HepG2 (cell line): ENCODE results near the gene NT5C3B. TPM values are rescaled to one million over a fixed set of nuclear protein-coding genes. Genes with fewer than 3 reads are reported as not detected.

Experiments
- CHCHD3 ChIP-seq: sonication (generic); formaldehyde crosslinking; IDR thresholded peaks from 2 replicates; pipeline ENCODE4 v1.8.0; 2022; ENCODE audit warnings: mild to moderate bottlenecking, missing genetic modification reagents, moderate library complexity
- DMAP1 ChIP-seq: IDR thresholded peaks from 2 replicates; pipeline ENCODE4 v1.6.1; 2016
- FLYWCH1 ChIP-seq: sonication (generic); formaldehyde crosslinking; IDR thresholded peaks from 2 replicates; pipeline ENCODE4 v1.8.1; 2023; ENCODE audit warnings: mild to moderate bottlenecking, missing genetic modification reagents
- GATA4 ChIP-seq: sonication (generic); IDR thresholded peaks from 2 replicates; pipeline ENCODE4 v1.6.1; 2016; ENCODE audit warnings: antibody characterized with exemption, low read depth, borderline replicate concordance
- GFI1 ChIP-seq: sonication (generic); formaldehyde crosslinking; IDR thresholded peaks from 2 replicates; pipeline ENCODE4 v1.5.0; 2020; ENCODE audit warnings: missing genetic modification reagents, mild to moderate bottlenecking, borderline replicate concordance
- IKZF4 ChIP-seq: sonication (generic); formaldehyde crosslinking; IDR thresholded peaks from 2 replicates; pipeline ENCODE4 v1.5.1; 2020; ENCODE audit warnings: borderline replicate concordance, mild to moderate bottlenecking, low read depth, missing genetic modification reagents; ENCODE audit errors: not compliant biosample characterization
- ISX ChIP-seq: sonication (generic); formaldehyde crosslinking; conservative IDR thresholded peaks from 2 replicates; pipeline ENCODE4 v1.5.0; 2020; ENCODE audit warnings: missing genetic modification reagents
- PHF8 ChIP-seq: sonication (generic); formaldehyde crosslinking; IDR thresholded peaks from 2 replicates; pipeline ENCODE4 v1.5.0; 2020; ENCODE audit warnings: missing genetic modification reagents
- PRDM4 ChIP-seq: sonication (generic); formaldehyde crosslinking; IDR thresholded peaks from 2 replicates; pipeline ENCODE4 v1.9.0; 2021; ENCODE audit warnings: missing genetic modification reagents, borderline replicate concordance
- SALL2 ChIP-seq: sonication (generic); formaldehyde crosslinking; IDR thresholded peaks from 2 replicates; pipeline ENCODE4 v1.8.1; 2023; ENCODE audit warnings: mild to moderate bottlenecking, missing genetic modification reagents, inconsistent platforms
- ZC3H4 ChIP-seq: sonication (generic); formaldehyde crosslinking; IDR thresholded peaks from 2 replicates; pipeline ENCODE4 v1.4.0; 2020; ENCODE audit warnings: missing genetic modification reagents, borderline replicate concordance
- ZNF10 ChIP-seq: sonication (generic); formaldehyde crosslinking; IDR thresholded peaks from 2 replicates; pipeline ENCODE4 v1.4.0; 2020; ENCODE audit warnings: mild to moderate bottlenecking, low read depth, missing genetic modification reagents, borderline replicate concordance
- ZNF136 ChIP-seq: sonication (generic); formaldehyde crosslinking; IDR thresholded peaks from 2 replicates; pipeline ENCODE4 v1.8.1; 2022; ENCODE audit warnings: low read depth, mild to moderate bottlenecking, moderate library complexity, missing genetic modification reagents
- ZNF414 ChIP-seq: sonication (generic); formaldehyde crosslinking; IDR thresholded peaks from 2 replicates; pipeline ENCODE4 v1.5.0; 2020; ENCODE audit warnings: missing genetic modification reagents
- ZNF484 ChIP-seq: sonication (generic); formaldehyde crosslinking; IDR thresholded peaks from 2 replicates; pipeline ENCODE4 v1.5.1; 2020; ENCODE audit warnings: mild to moderate bottlenecking, low read depth, missing genetic modification reagents, borderline replicate concordance
- ZNF510 ChIP-seq: sonication (generic); formaldehyde crosslinking; IDR thresholded peaks from 2 replicates; pipeline ENCODE4 v1.4.0; 2020; ENCODE audit warnings: low read depth, mild to moderate bottlenecking, missing genetic modification reagents
- ZNF646 ChIP-seq: sonication (generic); formaldehyde crosslinking; IDR thresholded peaks from 2 replicates; pipeline ENCODE4 v1.9.0; 2021; ENCODE audit warnings: mild to moderate bottlenecking, missing genetic modification reagents
- ZNF652 ChIP-seq: IDR thresholded peaks from 2 replicates; pipeline ENCODE4 v1.6.1; 2016; ENCODE audit warnings: low read depth, borderline replicate concordance
- ZSCAN30 ChIP-seq: sonication (generic); formaldehyde crosslinking; IDR thresholded peaks from 2 replicates; pipeline ENCODE4 v1.5.0; 2020; ENCODE audit warnings: mild to moderate bottlenecking, missing genetic modification reagents
- polyA plus RNA-seq, 8 experiments: library from polyadenylated mRNA; depleted of rRNA in 3 of 8; stranded (reverse) in 7 of 8; unstranded in 1 of 8; fragments of >200 nt; fragmentation: Illumina TruSeq in 4 of 8; extraction: Trizol in 4 of 8; gene quantifications; 2 replicates each; pipeline versions ENCODE4 v1.2.1 to v1.2.3, GENCODE V29; 2011 to 2016; ENCODE audit warnings: low read depth in 4 of 8, missing spikeins in 1 of 8, mixed read lengths in 1 of 8; ENCODE audit not compliant: insufficient read depth in 1 of 8
- total RNA-seq, 5 experiments: library from RNA; depleted of rRNA; stranded (reverse); fragments of >200 nt; fragmentation: Illumina TruSeq; extraction: Trizol; gene quantifications; 2 replicates each; pipeline ENCODE4 v1.2.3, GENCODE V29; 2016; ENCODE audit warnings: low read depth in 1 of 5

Gene NT5C3B
- total and polyA plus RNA-seq, 2 of the 13 experiments (the other 11 are each of a cell fraction or from before 2014, with no cell fraction given), result 104 to 126 TPM

DNA sequence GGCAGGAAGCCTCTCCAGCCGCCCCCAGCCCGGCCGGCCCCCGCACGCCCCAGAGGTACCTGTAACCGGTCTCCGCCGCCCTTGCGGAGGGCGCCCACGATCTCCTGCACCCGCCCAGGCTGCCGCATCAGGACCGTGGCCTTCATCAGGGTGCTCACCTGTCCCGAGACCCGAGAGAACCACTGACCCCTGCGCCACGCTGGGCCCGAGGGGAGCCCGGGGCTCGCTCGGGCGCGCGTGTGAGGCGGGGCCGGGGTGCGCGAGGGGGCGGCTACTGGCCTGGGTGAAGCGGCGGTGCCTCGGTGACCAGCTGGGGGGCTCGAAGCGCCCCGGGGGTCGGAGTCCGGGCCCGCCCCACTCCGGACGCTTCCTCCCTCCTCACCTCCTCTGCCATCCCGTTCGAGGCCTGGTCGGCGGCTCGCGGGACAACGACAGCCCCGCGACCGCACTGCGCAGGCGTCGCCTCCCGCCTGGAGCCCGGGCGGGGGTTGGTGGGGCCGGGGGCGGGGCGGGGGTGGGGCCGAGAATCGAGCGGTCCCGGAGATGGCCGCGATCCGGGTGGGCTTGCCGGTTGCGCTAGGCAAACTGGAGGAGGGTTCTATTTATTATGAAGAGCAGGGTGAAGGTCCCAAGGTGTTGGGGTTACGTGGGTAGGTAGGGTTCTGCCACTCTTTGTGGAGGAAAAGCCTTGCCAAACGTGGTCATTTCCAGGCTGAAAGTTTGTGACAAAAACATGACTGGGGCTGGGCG lies at the start of gene NT5C3B (continued):
- TF ChIP-seq ZNF10 (CRISPR knock-in tag), result no peak
- no peak for TF ChIP-seq ZNF652 (CRISPR knock-in tag)
- no peak for TF ChIP-seq ZNF646
- TF ChIP-seq FLYWCH1 (CRISPR knock-in tag), result no peak
- no peak for TF ChIP-seq ZNF510 (CRISPR knock-in tag)
- TF ChIP-seq PHF8 (CRISPR knock-in tag), result peak; percentile 93
- TF ChIP-seq ISX (CRISPR knock-in tag), result no peak
- TF ChIP-seq PRDM4, result no peak
- peak; percentile 19; the same call in 1 of the 2 replicates for TF ChIP-seq GATA4
- TF ChIP-seq CHCHD3 (CRISPR knock-in tag), result no peak
- no peak; the same call in 1 of the 2 replicates for TF ChIP-seq ZNF414 (CRISPR knock-in tag)
- peak; percentile 20 for TF ChIP-seq SALL2
- no peak for TF ChIP-seq ZNF484
- peak; percentile 52 for TF ChIP-seq DMAP1
- TF ChIP-seq IKZF4 (CRISPR knock-in tag), result peak; percentile 68
- no peak for TF ChIP-seq ZC3H4 (CRISPR knock-in tag)
- TF ChIP-seq ZSCAN30 (CRISPR knock-in tag), result no peak
- no peak for TF ChIP-seq ZNF136 (CRISPR knock-in tag)
- no peak for TF ChIP-seq GFI1 (CRISPR knock-in tag)
